Measurements from ENCODE around the gene LARGE1. TPM values are rescaled to one million over a fixed set of nuclear protein-coding genes. Genes with fewer than 3 reads are reported as not detected.

Gene LARGE1
- total RNA-seq, 1 experiment from 2014 or later, result 5.2 TPM

GRCh38 chr22:33891992-33892391 is 28.3 kb downstream of the LARGE1 start:
- no peak for TF ChIP-seq CTCF (IDR thresholded peaks at IDR 0.05; ENCODE audit: unreplicated experiment)
- Mint-ChIP-seq H3K36me3 (ENCODE audit: insufficient read depth, unreplicated experiment) (no peaks in the 10 kb centered on the region), H3K4me1 (ENCODE audit: insufficient read depth, unreplicated experiment) (no peaks in the 10 kb centered on the region), H3K27me3 (ENCODE audit: insufficient read depth, unreplicated experiment) (no peaks in the 10 kb centered on the region), H3K9me3 (ENCODE audit: unreplicated experiment) (no peaks in the 10 kb centered on the region), H3K4me3 (ENCODE audit: unreplicated experiment) (no peak overlapping the region), H3K27ac (ENCODE audit: low read depth, unreplicated experiment) (no peak overlapping the region)
- no peak for DNase-seq (ENCODE audit: unreplicated experiment)
- intact Hi-C loops (cut with micrococcal nuclease), result no loop called here
- POLR2A ChIA-PET, result no interaction called here
- CTCF ChIA-PET, result interaction anchor here (0.5 kb wide), 1 partner anchor 166 kb away, joined by 4 read pairs; no protein-coding TSS in a partner anchor
- BruUV-seq (replicated peaks), result no TSS peak

- no peaks in the 10 kb centered on the region for H3K27me3 Mint-ChIP-seq (ENCODE audit: insufficient read depth, unreplicated experiment)
- BruUV-seq (replicated peaks), result no TSS peak
- DNase-seq (ENCODE audit: unreplicated experiment), result no peak
- no peak overlapping the region for H3K27ac Mint-ChIP-seq (ENCODE audit: low read depth, unreplicated experiment)
- H3K4me3 Mint-ChIP-seq (ENCODE audit: unreplicated experiment), result no peak overlapping the region
- ChIA-PET POLR2A (no interaction called here), CTCF (interaction anchor here (0.5 kb wide), 1 partner anchor 165 kb away, joined by 4 read pairs; no protein-coding TSS in a partner anchor)
- intact Hi-C loops (cut with micrococcal nuclease), result no loop called here
- no peaks in the 10 kb centered on the region for H3K9me3 Mint-ChIP-seq (ENCODE audit: unreplicated experiment)
- no peaks in the 10 kb centered on the region for H3K36me3 Mint-ChIP-seq (ENCODE audit: insufficient read depth, unreplicated experiment)
- H3K4me1 Mint-ChIP-seq (ENCODE audit: insufficient read depth, unreplicated experiment), result no peaks in the 10 kb centered on the region
- TF ChIP-seq CTCF (IDR thresholded peaks at IDR 0.05; ENCODE audit: unreplicated experiment), result no peak
Measured at GRCh38 chr22:33891455-33891854, 28.8 kb downstream of the LARGE1 start.

- Mint-ChIP-seq H3K36me3 (ENCODE audit: insufficient read depth, unreplicated experiment) (no peaks in the 10 kb centered on the region), H3K4me3 (ENCODE audit: unreplicated experiment) (no peak overlapping the region), H3K4me1 (ENCODE audit: insufficient read depth, unreplicated experiment) (no peaks in the 10 kb centered on the region), H3K27me3 (ENCODE audit: insufficient read depth, unreplicated experiment) (no peaks in the 10 kb centered on the region), H3K9me3 (ENCODE audit: unreplicated experiment) (no peaks in the 10 kb centered on the region), H3K27ac (ENCODE audit: low read depth, unreplicated experiment) (no peak overlapping the region)
- CTCF ChIA-PET, result interaction anchor here (0.6 to 0.7 kb wide), 2 partner anchors 24 to 41 kb away, joined by 3 read pairs; no protein-coding TSS in a partner anchor
- no peak for DNase-seq (ENCODE audit: unreplicated experiment)
- BruUV-seq (replicated peaks), result no TSS peak
- intact Hi-C loops (cut with micrococcal nuclease), result no loop called here
- TF ChIP-seq CTCF (IDR thresholded peaks at IDR 0.05; ENCODE audit: unreplicated experiment), result no peak
- POLR2A ChIA-PET, result interaction anchor here (0.8 to 1.0 kb wide), 2 partner anchors 10 to 17 kb away, joined by 3 to 4 read pairs; no protein-coding TSS in a partner anchor
Measured at GRCh38 chr22:33889748-33890147, 30.5 kb downstream of the LARGE1 start.

- no peaks in the 10 kb centered on the region for H3K27me3 Mint-ChIP-seq (ENCODE audit: insufficient read depth, unreplicated experiment)
- no peaks in the 10 kb centered on the region for H3K36me3 Mint-ChIP-seq (ENCODE audit: insufficient read depth, unreplicated experiment)
- H3K27ac Mint-ChIP-seq (ENCODE audit: low read depth, unreplicated experiment), result no peak overlapping the region
- DNase-seq (ENCODE audit: unreplicated experiment), result no peak
- intact Hi-C loops (cut with micrococcal nuclease), result no loop called here
- BruUV-seq (replicated peaks), result no TSS peak
- ChIA-PET POLR2A (interaction anchor here (1.0 kb wide), 1 partner anchor 11 kb away, joined by 4 read pairs; no protein-coding TSS in a partner anchor), CTCF (interaction anchor here (0.7 kb wide), 1 partner anchor 23 kb away, joined by 3 read pairs; no protein-coding TSS in a partner anchor)
- H3K9me3 Mint-ChIP-seq (ENCODE audit: unreplicated experiment), result no peaks in the 10 kb centered on the region
- no peak overlapping the region for H3K4me3 Mint-ChIP-seq (ENCODE audit: unreplicated experiment)
- H3K4me1 Mint-ChIP-seq (ENCODE audit: insufficient read depth, unreplicated experiment), result peaks cover 5% of the 10 kb centered on the region
- TF ChIP-seq CTCF (IDR thresholded peaks at IDR 0.05; ENCODE audit: unreplicated experiment), result no peak
Measured at GRCh38 chr22:33888821-33889220, 31.5 kb downstream of the LARGE1 start.

Data from MCF 10A (cell line).